DMS53 treated with DMSO at 0.1 percent for 48 hours (cell line): ENCODE results near the gene KCNK15.

Experiments
- DNase-seq: peaks from one replicate; lab custom pipeline; 2025; ENCODE audit not compliant: unreplicated experiment; lab: John Stamatoyannopoulos, UW

KCNK15 gene

DNA sequence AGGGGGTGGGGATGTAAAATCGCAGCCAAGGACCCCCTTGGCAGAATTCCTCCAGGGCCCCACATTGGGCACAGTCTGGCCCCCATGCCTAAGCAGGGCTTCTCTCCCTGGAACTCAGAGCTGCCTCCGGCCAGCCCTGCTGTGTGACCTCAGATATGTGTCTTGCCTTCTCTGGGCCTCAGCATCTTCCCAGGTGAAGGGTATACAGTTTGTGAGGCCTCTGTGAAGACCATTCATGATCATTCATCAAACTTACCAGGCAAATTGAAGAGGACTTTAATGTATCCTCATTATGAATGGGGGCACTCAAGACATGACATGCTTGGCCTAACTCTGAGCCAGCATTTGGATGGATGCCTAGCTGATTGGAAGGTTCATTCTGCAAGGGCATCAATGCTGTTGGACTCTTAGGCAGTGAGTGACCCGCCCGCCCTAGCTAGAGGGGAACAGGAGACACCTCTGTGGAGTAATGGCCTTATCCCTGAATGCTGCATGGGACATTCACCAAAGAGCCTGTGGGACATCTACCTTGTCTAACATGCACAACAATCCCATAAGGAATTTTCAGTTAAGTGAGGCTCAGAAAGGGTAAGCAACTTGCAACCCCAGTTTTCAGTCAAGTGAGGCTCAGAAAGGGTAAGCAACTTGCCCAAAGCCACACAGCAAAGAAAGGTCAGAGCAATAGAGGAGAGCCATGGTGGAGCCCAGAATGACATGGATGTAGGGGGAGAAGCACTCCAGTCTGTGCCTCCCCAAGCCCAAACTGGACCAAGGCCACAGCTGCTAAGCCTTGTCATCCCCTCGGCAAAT lies 30.0 kb upstream of the KCNK15 start:
- no peak for DNase-seq

- no peak for DNase-seq
Measured at GRCh38 chr20:44716309-44717106, 29.2 kb upstream of the KCNK15 start.

DNA sequence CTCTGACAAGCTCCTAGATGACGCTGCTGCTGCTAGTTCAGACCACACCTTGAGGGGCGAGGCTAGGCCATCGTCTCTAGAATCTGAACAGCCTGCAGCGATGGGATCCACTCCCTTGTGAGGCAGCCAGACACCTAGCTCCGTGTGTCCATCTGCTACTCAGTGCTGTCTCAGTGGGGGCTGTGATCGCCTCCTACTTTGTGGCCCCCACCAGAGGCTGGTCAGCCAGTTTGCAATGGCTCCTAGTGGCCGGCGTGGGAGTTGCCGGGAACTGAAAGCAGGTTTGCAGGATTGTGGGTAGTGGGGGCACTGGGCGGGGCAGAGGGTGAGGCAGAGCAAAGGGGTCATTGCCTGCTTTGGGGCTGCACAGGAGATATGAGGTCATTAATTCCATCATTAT lies 27.7 kb upstream of the KCNK15 start:
- no peak for DNase-seq

GRCh38 chr20:44719841-44720240 lies 25.8 kb upstream of the KCNK15 start:
- no peak for DNase-seq

GRCh38 chr20:44720621-44720996 lies 25.1 kb upstream of the KCNK15 start:
- no peak for DNase-seq

GRCh38 chr20:44720997-44721784 lies 24.5 kb upstream of the KCNK15 start:
- DNase-seq: no peak

GRCh38 chr20:44721785-44722054 lies 23.9 kb upstream of the KCNK15 start:
- DNase-seq: no peak

DNA sequence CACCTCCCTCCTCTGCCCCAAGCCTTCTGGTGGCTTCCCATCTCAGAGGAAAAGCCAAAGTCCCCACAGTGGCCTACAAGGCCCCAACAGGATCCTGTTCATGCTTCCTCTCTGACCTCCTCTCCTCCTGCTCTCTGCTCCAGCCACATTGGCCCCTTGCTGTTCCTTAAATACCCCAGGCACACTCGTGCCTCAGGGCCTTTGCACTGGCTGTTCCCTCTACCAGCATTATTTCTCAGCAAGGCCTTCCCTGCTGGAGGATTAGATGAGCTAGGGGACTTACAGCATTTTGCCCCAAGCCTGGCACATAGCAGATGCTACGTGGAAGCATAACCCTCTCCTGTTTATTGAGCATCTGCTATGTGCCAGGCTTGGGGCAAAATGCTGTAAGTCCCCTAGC lies 22.7 kb upstream of the KCNK15 start:
- no peak for DNase-seq

DNA sequence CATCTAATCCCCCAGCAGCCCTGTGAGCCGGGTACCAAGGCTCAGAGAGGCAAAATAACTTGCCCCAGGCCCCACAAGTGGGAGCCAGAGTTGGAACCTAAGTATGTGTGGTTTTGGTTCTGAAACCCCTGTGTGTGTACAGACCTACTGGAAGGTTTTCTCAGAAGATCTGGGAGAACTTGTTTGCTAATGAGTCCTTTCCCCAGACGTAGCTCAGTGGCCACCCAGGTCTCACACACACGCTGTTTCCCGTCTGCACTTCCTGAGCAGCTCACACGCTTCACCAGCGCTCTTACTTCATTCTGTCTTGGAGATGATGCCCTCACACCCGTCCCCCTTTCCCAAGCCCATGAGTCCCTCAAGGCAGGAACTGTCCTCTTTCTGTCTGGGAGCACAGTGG lies 22.3 kb upstream of the KCNK15 start:
- DNase-seq: no peak

DNA sequence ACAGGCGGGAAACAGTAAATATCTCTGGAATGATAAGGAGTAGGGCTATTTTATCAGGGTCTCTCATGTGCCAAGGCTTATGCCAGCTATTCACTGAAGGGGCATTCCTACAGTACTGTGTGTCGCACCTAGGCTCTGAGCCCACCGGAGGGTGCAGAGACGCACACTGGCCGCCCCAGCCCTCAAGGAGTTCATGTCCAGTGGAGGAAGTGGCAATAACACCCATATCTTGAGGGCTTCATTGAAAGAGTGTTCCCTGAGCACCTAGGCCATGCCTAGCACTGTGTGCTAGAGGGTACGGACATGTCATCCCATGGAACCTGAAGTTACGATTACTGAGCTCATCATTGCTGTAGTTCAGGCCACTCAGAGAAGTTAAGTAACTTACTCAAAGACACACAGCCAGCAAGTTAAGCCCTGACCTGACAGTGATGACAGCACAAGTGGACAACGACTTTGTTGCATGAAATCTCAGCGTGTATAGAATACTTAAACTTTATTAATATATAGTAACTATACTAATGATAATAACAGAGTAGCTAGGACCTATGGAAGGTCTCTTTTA lies 21.8 kb upstream of the KCNK15 start:
- DNase-seq: no peak

DNA sequence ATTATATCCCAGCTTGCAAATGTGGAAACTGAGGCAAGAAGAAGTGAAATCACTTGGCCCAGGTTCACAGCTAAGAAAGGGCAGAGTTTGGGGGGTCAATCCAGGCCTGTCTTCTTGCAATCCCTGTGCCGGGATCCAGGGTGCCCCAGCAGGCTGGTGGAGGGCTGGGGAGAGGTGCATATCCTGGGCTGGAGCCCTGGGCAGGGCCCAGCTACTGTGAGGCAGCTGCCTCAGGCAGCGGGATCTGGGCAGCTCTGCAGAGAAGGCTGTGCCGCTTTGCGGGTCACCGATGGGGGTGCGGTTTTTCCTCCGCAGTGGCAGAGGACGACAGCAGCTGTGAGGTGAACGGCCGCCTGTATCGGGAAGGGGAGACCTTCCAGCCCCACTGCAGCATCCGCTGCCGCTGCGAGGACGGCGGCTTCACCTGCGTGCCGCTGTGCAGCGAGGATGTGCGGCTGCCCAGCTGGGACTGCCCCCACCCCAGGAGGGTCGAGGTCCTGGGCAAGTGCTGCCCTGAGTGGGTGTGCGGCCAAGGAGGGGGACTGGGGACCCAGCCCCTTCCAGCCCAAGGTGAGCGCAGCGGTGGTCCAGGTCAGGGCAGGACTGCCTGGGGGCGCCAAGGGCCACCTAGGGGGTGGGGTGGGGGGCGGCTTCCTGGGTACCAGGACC lies 21.1 kb upstream of the KCNK15 start:
- no peak for DNase-seq

DNA sequence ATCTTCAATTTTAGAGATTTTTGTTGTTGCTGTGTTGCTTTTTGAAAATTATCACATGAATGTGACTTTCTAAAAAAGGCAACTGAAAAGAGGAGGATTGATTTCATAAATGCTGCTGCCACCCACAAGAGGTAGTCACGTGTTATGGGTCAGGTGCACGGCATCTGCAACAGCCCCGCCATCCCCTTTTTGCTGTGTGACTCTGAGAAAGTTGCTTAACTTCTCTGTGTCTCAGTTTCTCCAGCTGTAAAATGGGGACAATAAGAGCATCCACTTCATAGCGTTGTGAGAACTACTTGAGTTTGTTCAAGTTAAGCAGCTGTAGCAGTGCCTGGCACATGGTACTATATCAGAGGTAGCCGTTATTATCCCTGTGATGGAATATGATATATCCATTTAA lies 19.8 kb upstream of the KCNK15 start:
- no peak for DNase-seq

- DNase-seq: no peak
Measured at GRCh38 chr20:44727039-44727438, 18.6 kb upstream of the KCNK15 start.

DNA sequence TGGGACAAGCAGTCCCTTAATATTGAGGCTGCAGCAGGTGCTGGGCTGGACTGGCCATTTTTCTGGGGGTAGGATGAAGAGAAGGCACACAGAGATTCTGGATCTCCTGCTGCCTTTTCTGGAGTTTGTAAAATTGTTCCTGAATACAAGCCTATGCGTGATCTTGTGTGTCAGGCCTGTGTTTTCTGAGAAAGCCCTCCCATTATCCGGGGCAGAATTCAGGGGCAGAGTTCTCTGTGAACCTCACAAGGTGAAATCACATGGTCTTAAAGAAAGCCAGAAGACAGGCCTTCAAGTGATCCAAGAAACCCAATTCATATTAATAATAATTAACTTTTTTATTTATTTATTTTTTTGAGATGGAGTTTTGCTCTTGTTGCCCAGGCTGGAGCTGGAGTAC lies 18.0 kb upstream of the KCNK15 start:
- DNase-seq: no peak

DNA sequence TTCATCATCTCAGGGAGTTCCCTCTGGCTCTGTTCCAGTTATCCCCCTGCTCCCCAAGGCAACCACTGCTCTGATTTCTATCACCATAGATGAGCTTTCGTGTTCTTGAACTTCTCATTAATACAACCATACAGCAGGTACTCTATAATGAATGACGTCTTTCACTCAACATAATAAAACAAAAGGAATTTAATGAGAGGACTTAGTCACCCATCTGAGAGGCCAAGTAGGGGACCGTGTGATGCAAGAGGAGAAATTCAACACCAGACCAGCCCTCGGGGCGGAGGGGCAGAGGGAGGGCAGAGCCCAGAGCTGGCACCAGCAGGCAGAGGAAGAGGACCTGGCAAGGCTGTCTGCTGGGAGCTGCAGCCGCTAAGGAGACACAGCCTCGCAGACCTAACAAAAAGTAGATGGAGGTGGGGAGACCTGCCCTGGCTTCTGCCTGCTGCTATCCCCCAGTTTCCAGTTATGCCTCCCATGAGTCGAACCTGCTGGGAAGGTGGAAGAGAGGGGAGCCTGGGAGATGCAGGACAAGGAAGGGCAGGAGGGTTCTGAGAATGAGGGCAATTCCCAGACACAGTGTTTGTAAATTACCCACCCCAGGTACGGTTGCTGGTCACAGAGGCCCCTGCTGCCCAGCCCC lies 16.7 kb upstream of the KCNK15 start:
- peak; percentile 58 for DNase-seq

DNA sequence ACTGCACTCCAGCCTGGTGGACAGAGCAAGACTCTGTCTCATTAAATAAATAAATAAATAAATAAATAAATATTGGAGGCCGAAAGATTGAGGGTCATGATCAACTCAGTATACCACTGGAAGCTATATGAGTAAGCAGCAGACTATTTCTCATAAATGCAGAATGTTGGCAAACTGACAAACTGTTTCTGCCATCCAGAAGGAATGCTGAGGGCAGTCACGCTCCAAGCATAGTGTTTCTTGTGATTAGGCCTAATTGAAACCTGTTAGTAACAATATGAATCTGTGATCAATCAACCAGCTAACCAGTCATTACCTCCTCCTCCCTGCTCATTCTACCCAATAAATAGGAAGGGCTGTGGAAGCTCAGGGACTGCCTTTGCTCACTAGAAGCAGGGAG lies 15.2 kb upstream of the KCNK15 start:
- no peak for DNase-seq

DNA sequence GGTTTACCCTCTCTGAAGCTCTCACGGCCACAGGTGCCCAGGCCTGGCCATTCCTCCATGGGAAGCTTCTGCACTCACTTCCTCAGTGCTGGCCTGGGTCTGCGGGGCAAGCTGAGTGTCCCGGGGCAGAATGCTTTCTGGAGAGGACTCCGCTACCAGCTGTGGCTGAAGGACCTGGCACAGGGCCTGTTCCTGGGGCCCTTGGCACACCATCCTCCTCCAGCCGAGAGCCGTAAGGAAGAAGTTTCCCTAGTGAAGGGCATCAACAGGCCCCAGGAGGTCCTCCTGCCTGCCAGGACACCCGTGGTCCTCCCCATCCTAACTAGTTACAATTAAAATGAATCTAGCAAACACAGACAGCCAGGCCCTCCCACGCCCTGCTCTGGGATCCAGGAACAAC lies 14.0 kb upstream of the KCNK15 start:
- DNase-seq: no peak

- DNase-seq: no peak
Measured at GRCh38 chr20:44732327-44732726, 13.3 kb upstream of the KCNK15 start.

GRCh38 chr20:44733341-44734069 lies 12.2 kb upstream of the KCNK15 start:
- DNase-seq: peak; percentile 21

DNA sequence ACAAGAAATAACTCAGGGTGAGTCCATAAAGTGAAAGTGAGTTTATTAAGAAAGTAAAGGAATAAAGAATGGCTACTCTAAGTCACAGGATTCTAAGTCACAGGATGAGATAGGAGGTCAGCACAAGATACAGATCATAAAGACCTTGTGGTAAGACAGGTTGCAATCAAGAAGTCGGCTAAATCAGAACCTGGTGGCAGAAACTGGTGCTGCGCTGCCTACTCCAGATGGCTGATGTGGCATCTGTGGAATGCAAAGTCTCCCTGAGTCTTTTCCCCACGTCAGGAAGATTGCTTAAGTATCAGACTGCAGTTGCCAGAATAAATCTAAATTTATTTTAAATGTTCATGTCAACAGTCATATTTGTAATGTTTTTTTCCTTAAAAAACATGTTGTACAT lies 10.7 kb upstream of the KCNK15 start:
- DNase-seq: no peak
